ENCODE results near the gene MAP1A. TPM values are rescaled to one million over a fixed set of nuclear protein-coding genes. Genes with fewer than 3 reads are reported as not detected.

The MAP1A gene
- total and polyA plus RNA-seq, 2 of the 13 experiments (the other 11 are each of a cell fraction or from before 2014, with no cell fraction given): 0.01 to 0.07 TPM

DNA sequence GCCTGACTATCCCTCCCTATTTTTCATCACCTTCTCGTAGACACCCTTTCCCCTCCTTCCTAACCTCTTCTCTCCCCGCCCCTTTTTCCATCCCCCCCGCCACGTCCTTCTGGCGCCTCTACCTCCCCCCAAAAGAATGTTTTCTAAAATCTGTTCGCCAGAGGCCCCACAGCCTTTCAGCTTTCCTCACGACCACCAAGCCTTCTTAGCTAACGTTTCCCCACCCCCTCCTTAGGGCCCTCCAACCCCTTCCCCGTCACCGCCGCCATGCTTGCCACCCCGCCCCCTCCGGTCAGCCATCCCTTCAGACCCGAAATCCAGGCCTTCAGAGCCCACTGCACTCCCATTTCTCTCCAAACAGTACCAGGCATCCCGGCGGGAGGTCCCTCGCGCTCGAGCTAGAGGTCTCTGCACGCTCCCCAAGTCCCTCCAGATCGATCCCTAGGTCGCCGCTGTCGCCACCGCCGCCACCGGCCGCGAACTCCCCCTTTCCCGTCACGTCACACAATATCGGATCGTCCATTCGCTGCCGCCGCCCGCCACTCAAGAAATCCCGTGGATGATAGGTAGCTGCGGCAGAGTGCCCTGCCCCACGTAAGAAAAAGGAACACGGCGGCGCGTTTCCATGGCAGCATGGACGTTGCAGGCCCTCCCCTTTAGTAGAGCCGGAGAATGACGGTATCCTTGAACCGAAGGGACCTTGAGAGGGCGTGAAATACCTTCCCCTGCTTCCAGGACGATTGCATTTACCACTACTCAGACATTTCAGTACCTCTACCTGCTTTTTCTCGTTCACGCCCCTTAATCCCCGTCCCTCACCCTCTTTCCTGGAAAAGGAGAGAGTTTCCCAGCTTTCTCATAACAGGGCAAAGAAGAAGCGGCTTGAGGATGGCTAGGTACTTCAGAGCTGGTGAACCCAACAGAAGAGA, 24.5 kb upstream of the MAP1A start, which contains the start of gene TP53BP1:
Gene TP53BP1, minus strand, starts transcription at position 484 of the 929 bp plus-strand sequence. Its CDS starts 113 bp downstream, at position 371.
- no TSS peak for BruUV-seq (replicated peaks)
- peaks cover 0 to 2% of the 10 kb centered on the region in 2 experiments; a peak in 2 of 5 replicates for H3K36me3 ChIP-seq (replicated peaks in 1 of 2; ENCODE audit: control insufficient read depth in 1 of 2, insufficient read depth in 2 of 2, low read length in 2 of 2)
- peaks cover 4% of the 10 kb centered on the region for H3K79me2 ChIP-seq (ENCODE audit: insufficient read depth, low read length)
- FAIRE-seq (peak; percentile 55), DNase-seq (ENCODE audit: low spot score) (peak; percentile 89), ATAC-seq (peak; percentile 99)
- peak within 1 kb of the TSS; percentile 82 to 98 (median 86) for H3K4me3 ChIP-seq (replicated peaks in 1 of 3; ENCODE audit: insufficient read depth in 1 of 3, low read depth in 2 of 3, low read length in 3 of 3)
- H3K27ac ChIP-seq (ENCODE audit: extremely low read length, insufficient read depth, low read length): peak within 1 kb of the TSS; percentile 41
- no peaks in the 10 kb centered on the region for H3K9me3 ChIP-seq (ENCODE audit: low read length)
- peak within 1 kb of the TSS; percentile 60 for H3K9ac ChIP-seq (ENCODE audit: insufficient read depth, low read depth, low read length)
- ChIA-PET CTCF (ENCODE audit: low intra/inter-chr PET ratio, low total read pairs) (no interaction called here), POLR2A (interaction anchor here (0.9 to 2.7 kb wide), 3 partner anchors 17 to 26 kb away, joined by 3 to 24 read pairs (median 3); no protein-coding TSS in a partner anchor)
- H3K27me3 ChIP-seq (ENCODE audit: control insufficient read depth in 1 of 2, insufficient read depth in 2 of 2, low read length in 2 of 2): no peaks in the 10 kb centered on the region; a peak in 1 of 5 replicates
- peak within 1 kb of the TSS; percentile 96 for H3K4me2 ChIP-seq (ENCODE audit: low read depth, low read length)
- in situ Hi-C loops (cut with HindIII; ENCODE audit: extremely low pct_ligation_motif_present, low pct_unique_long_range_greater_than_20kb): no loop called here
- 1% methylated on average over 42 of the region's 54 CpGs for WGBS (ENCODE audit: low lambda C conversion rate)
- intact Hi-C loops (cut with micrococcal nuclease; ENCODE audit: unreplicated experiment): loop anchor here (2.0 kb wide), 1 partner anchor 18 kb away; no protein-coding TSS in a partner anchor
- peaks cover 23% of the 10 kb centered on the region for H3K4me1 ChIP-seq (ENCODE audit: insufficient read depth, low read length)
- no peaks in the 10 kb centered on the region for H4K20me1 ChIP-seq (ENCODE audit: insufficient read depth, low read length)
- H2AFZ ChIP-seq (ENCODE audit: low read length): peak within 1 kb of the TSS; percentile 97
- TF ChIP-seq NONO (IDR thresholded peaks at IDR 0.05) (no peak), NONO (CRISPR knock-in tag; conservative IDR thresholded peaks at IDR 0.05) (0 out of 2 replicates have a peak, but pooled peaks have one; percentile 41), SIX4 (CRISPR knock-in tag; IDR thresholded peaks at IDR 0.05) (no peak), SOX5 (CRISPR knock-in tag; IDR thresholded peaks at IDR 0.05; ENCODE audit: borderline replicate concordance) (0 out of 2 replicates have a peak, but pooled peaks have one; percentile 14), ZNF598 (CRISPR knock-in tag; IDR thresholded peaks at IDR 0.05; ENCODE audit: borderline replicate concordance) (no peak), GABPB1 (CRISPR knock-in tag; IDR thresholded peaks at IDR 0.05) (peak; percentile 81), TBX2 (CRISPR knock-in tag; IDR thresholded peaks at IDR 0.05; ENCODE audit: borderline replicate concordance) (peak; percentile 62), ZFP91 (CRISPR knock-in tag; IDR thresholded peaks at IDR 0.05; ENCODE audit: borderline replicate concordance) (peak; percentile 48; the same call in 1 of the 2 replicates), NR2C2 (CRISPR knock-in tag; IDR thresholded peaks at IDR 0.05; ENCODE audit: borderline replicate concordance) (peak; percentile 38; the same call in 1 of the 2 replicates), STAT5B (CRISPR knock-in tag; IDR thresholded peaks at IDR 0.05) (no peak), ARNT2 (CRISPR knock-in tag; IDR thresholded peaks at IDR 0.05; ENCODE audit: low read depth) (0 out of 2 replicates have a peak, but pooled peaks have one; percentile 34), ZNF350 (CRISPR knock-in tag; IDR thresholded peaks at IDR 0.05; ENCODE audit: borderline replicate concordance, low read depth) (peak; percentile 43; the same call in 1 of the 2 replicates), ZHX1 (CRISPR knock-in tag; IDR thresholded peaks at IDR 0.05; ENCODE audit: low read depth) (peak; percentile 99), CENPX (CRISPR knock-in tag; IDR thresholded peaks at IDR 0.05) (no peak), RBFOX2 (IDR thresholded peaks at IDR 0.05; ENCODE audit: low read depth, low read length) (peak; percentile 66), GATAD1 (CRISPR knock-in tag; IDR thresholded peaks at IDR 0.05) (peak; percentile 58), PBX3 (CRISPR knock-in tag; IDR thresholded peaks at IDR 0.05; ENCODE audit: borderline replicate concordance) (peak; percentile 47; the same call in 1 of the 2 replicates)

Data from HepG2 (cell line).